GM19438 (cell line): Measurements from ENCODE around the gene LCA5L.

Experiments
- ATAC-seq: cut with Tn5 transposase; IDR thresholded peaks from one replicate; pipeline ENCODE4 v1.9.1; 2021; ENCODE audit warnings: low read depth; ENCODE audit not compliant: unreplicated experiment

The LCA5L gene

GRCh38 chr21:39363607-39364555 lies 81.7 kb downstream of the LCA5L start:
- ATAC-seq, result no peak

GRCh38 chr21:39362733-39363132 lies 82.8 kb downstream of the LCA5L start:
- no peak for ATAC-seq

GRCh38 chr21:39359382-39359781 lies 86.2 kb downstream of the LCA5L start:
- ATAC-seq, result no peak
